Hepatocyte (in vitro differentiated cells): Measurements from ENCODE around the gene S100A16. TPM values are rescaled to one million over a fixed set of nuclear protein-coding genes. Genes with fewer than 3 reads are reported as not detected.
A peak's percentile ranks its signal among the peaks of the same experiment; 100 is the strongest.

Experiments
- DNase-seq: peaks from one replicate; pipeline ENCODE4 v3.0.0-alpha.2; 2016; ENCODE audit warnings: low spot score
- H2AFZ ChIP-seq: fragments of 200-600 bp; sonication (generic); 2 replicates; pipeline ENCODE4 v1.6.0; 2016; ENCODE audit warnings: antibody characterized with exemption, mild to moderate bottlenecking
- H3K27ac ChIP-seq: fragments of 200-600 bp; sonication (generic); 2 replicates; pipeline ENCODE4 v1.5.1; 2016; ENCODE audit warnings: mild to moderate bottlenecking
- H3K27me3 ChIP-seq: fragments of 200-600 bp; sonication (generic); 2 replicates; pipeline ENCODE4 v1.6.1; 2016
- H3K36me3 ChIP-seq: fragments of 200-600 bp; sonication (generic); replicated peaks from 2 replicates; pipeline ENCODE4 v1.5.1; 2016; ENCODE audit warnings: low read depth; ENCODE audit not compliant: insufficient read depth
- H3K4me1 ChIP-seq: fragments of 200-600 bp; sonication (generic); 2 replicates; pipeline ENCODE4 v1.5.1; 2016; ENCODE audit warnings: mild to moderate bottlenecking, moderate library complexity; ENCODE audit not compliant: insufficient read depth
- H3K4me2 ChIP-seq: fragments of 200-600 bp; sonication (generic); 2 replicates; pipeline ENCODE4 v1.6.0; 2016
- H3K4me3 ChIP-seq: fragments of 200-600 bp; sonication (generic); 2 replicates; pipeline ENCODE4 v1.5.1; 2016; ENCODE audit warnings: mild to moderate bottlenecking
- H3K79me2 ChIP-seq: fragments of 200-600 bp; sonication (generic); 2 replicates; pipeline ENCODE4 v1.6.0; 2017; ENCODE audit warnings: mild to moderate bottlenecking
- H3K9me2 ChIP-seq: fragments of 200-600 bp; sonication (generic); replicated peaks from 2 replicates; pipeline ENCODE4 v1.6.0; 2017; ENCODE audit warnings: mild to moderate bottlenecking; ENCODE audit not compliant: insufficient read depth
- H3K9me3 ChIP-seq: fragments of 200-600 bp; sonication (generic); 2 replicates; pipeline ENCODE4 v1.5.1; 2016; ENCODE audit warnings: low read depth, mild to moderate bottlenecking
- H4K20me1 ChIP-seq: fragments of 200-600 bp; sonication (generic); 2 replicates; pipeline ENCODE4 v1.6.0; 2016; ENCODE audit warnings: mild to moderate bottlenecking; ENCODE audit not compliant: insufficient read depth, poor library complexity, severe bottlenecking
- CTCF ChIP-seq: fragments of 200-600 bp; sonication (generic); IDR thresholded peaks from 2 replicates; pipeline ENCODE4 v1.5.1; 2016; ENCODE audit warnings: antibody characterized with exemption, mild to moderate bottlenecking; ENCODE audit not compliant: poor library complexity
- EZH2 ChIP-seq: fragments of 200-600 bp; sonication (generic); IDR thresholded peaks from 2 replicates; pipeline ENCODE4 v1.6.1; 2016; ENCODE audit warnings: antibody characterized with exemption, mild to moderate bottlenecking, borderline replicate concordance
- EZH2phosphoT487 ChIP-seq: fragments of 200-600 bp; sonication (generic); IDR thresholded peaks from one replicate; pipeline ENCODE4 v1.6.1; 2018; ENCODE audit warnings: antibody characterized with exemption, mild to moderate bottlenecking, low read depth, moderate library complexity; ENCODE audit not compliant: unreplicated experiment, severe bottlenecking
- WGBS: methylation state at CpG from one replicate; pipeline ENCODE4 v1.1.6; 2016; ENCODE audit warnings: low lambda C conversion rate; ENCODE audit errors: missing lambda C conversion rate; 5-methylcytosine and 5-hydroxymethylcytosine counted together
- polyA plus RNA-seq: library from polyadenylated mRNA; unstranded; fragments of >200 nt; fragmentation: Nextera tagmentation; extraction: Ambion mirVana; gene quantifications from 2 replicates; pipeline ENCODE4 v1.2.1, GENCODE V29; 2016
- total RNA-seq: library from RNA; depleted of rRNA; stranded (reverse); fragments of >200 nt; gene quantifications from 2 replicates; pipeline ENCODE4 v1.2.3, GENCODE V29; 2014

Gene S100A16
- total and polyA plus RNA-seq, 2 experiments from 2014 or later = 103 to 155 TPM

GRCh38 chr1:153636312-153636711 is 23.4 kb upstream of the S100A16 start:
- no peak overlapping the region for H3K27ac ChIP-seq
- H3K9me3 ChIP-seq = no peaks in the 10 kb centered on the region
- H3K9me2 ChIP-seq = no peaks in the 10 kb centered on the region
- H3K27me3 ChIP-seq = no peaks in the 10 kb centered on the region
- TF ChIP-seq EZH2 (no peak), CTCF (no peak), EZH2phosphoT487 (no peak)
- peaks cover 45% of the 10 kb centered on the region for H4K20me1 ChIP-seq
- H3K4me1 ChIP-seq = peaks cover 12% of the 10 kb centered on the region
- no peak overlapping the region for H2AFZ ChIP-seq
- H3K79me2 ChIP-seq = peaks cover 70% of the 10 kb centered on the region
- no peak for DNase-seq
- H3K4me2 ChIP-seq = peak overlapping the region; percentile 84
- H3K4me3 ChIP-seq = no peak overlapping the region
- 91% methylated on average over 9 of the region's 9 CpGs for WGBS
- H3K36me3 ChIP-seq = peaks cover 5% of the 10 kb centered on the region

- no peaks in the 10 kb centered on the region for H3K27me3 ChIP-seq
- 94% methylated on average over 7 of the region's 7 CpGs for WGBS
- no peaks in the 10 kb centered on the region for H3K9me2 ChIP-seq
- no peaks in the 10 kb centered on the region for H3K9me3 ChIP-seq
- H3K79me2 ChIP-seq = peaks cover 65% of the 10 kb centered on the region
- H3K4me1 ChIP-seq = peaks cover 14% of the 10 kb centered on the region
- H3K36me3 ChIP-seq = peaks cover under 1% of the 10 kb centered on the region
- H2AFZ ChIP-seq = no peak overlapping the region
- no peak for DNase-seq
- TF ChIP-seq EZH2 (no peak), CTCF (no peak), EZH2phosphoT487 (no peak)
- H3K27ac ChIP-seq = no peak overlapping the region
- no peak overlapping the region for H3K4me3 ChIP-seq
- H4K20me1 ChIP-seq = peaks cover 40% of the 10 kb centered on the region
- H3K4me2 ChIP-seq = peak overlapping the region; percentile 84
Observed at GRCh38 chr1:153635872-153636271, 22.9 kb upstream of the S100A16 start.

- Histone ChIP-seq H3K27ac (peak within 1 kb of the TSS; percentile 99), H3K27me3 (no peaks in the 10 kb centered on the region), H3K4me2 (peak within 1 kb of the TSS; percentile 84), H3K4me1 (peaks cover 21% of the 10 kb centered on the region), H3K9me2 (no peaks in the 10 kb centered on the region), H3K9me3 (no peaks in the 10 kb centered on the region), H3K4me3 (peak within 1 kb of the TSS; percentile 65), H2AFZ (peak within 1 kb of the TSS; percentile 36), H4K20me1 (peaks cover 36% of the 10 kb centered on the region), H3K79me2 (peaks cover 47% of the 10 kb centered on the region), H3K36me3 (no peaks in the 10 kb centered on the region)
- TF ChIP-seq EZH2phosphoT487 (no peak), EZH2 (no peak), CTCF (no peak)
- DNase-seq = peak; percentile 99
- WGBS = 2% methylated on average over 65 of the region's 65 CpGs
Observed at GRCh38 chr1:153633754-153634665, 21.1 kb upstream of the S100A16 start, which contains the start of gene CHTOP. Gene CHTOP (plus strand): TSS chr1:153634066. CDS start chr1:153636589, 2,523 bp downstream.
